HG02571 (cell line): ENCODE data around the gene TTLL8.

Experiments
- ATAC-seq: cut with Tn5 transposase; IDR thresholded peaks from one replicate; pipeline ENCODE4 v1.9.1; 2021; ENCODE audit warnings: mild to moderate bottlenecking, moderate library complexity; ENCODE audit not compliant: unreplicated experiment

The TTLL8 gene

GRCh38 chr22:50022171-50022819 is 35.8 kb downstream of the TTLL8 start:
- no peak for ATAC-seq

- ATAC-seq = no peak
Observed at GRCh38 chr22:50020606-50021005, 37.5 kb downstream of the TTLL8 start.

DNA sequence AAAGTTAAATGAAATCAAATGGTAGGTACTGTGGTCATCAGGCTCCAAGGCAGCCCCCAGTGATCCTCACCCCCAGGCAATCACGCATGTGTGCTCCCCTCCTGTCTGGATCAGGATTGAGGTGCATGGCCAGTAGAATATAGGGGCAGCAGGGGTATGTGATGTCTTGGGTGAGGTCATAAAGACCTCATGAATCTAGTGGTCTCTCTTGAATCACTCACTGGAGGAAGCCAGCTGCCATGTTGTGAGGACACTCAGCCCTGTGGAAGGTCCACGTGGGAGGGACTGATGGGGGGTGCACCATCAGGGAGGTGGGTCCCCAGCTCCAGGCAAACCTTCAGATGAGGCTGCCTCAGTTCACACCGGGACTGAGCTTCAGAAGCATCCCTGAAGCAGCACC is 38.8 kb downstream of the TTLL8 start:
- no peak for ATAC-seq

GRCh38 chr22:50018608-50019285 is 39.4 kb downstream of the TTLL8 start:
- no peak for ATAC-seq

DNA sequence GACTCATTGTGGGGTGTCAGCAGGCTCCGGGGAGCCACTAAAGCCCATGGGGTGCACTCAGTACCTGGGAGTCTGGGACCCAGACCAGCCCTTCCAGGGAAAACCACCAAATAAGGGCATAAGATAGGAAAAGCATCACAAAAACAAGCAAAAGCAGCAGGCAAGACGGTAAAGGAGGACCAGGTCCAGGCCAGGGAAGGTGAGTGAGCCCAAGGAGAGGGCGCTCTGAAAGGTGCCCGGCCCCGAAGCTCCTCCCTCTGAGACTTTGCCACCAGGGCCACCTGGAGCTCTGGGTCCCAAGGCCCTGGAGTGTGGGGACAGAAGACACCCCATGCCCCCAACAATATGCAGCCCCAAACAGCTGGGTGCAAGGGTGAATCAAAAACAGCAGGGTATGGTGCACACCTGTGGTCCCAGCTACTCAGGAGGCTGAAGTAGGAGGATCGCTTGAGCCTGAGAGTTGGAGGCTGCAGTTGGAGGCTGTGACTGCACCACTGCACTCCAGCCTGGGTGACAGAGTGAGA is 40.3 kb downstream of the TTLL8 start:
- ATAC-seq = no peak

GRCh38 chr22:50016988-50017700 is 41.0 kb downstream of the TTLL8 start:
- no peak for ATAC-seq

DNA sequence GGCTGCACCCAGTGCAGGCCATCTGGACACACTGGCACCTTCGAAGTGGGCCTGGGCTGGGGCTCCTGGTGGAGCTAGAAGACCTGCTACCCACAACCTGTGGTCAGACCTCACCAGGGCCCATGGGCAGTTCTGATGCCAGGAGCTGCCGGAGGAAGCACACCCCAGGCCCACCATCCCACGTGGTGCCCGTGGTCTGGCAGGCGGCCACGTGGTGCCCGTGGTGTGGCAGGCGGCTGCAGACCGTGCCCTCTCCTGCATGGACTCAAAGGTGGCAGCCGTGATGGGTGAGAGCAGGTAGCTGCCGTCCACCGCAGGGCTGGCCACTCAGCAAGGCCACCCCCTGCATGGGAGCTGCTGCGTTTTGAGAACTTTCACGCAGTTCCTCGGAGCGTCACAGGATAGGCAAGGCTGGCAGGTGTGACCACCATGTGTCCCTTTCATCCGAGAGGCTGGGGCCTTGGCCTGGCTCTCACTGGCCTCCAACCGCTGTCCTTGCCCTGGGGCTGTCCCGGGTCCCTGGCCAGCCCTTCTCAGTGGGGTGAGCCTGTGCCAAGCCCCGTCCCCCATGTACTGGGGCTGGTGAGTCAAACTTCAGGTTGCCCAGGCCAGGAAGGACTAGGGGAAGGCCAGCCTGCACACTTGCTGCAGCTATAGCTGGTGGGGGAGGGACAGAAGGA is 41.6 kb downstream of the TTLL8 start:
- ATAC-seq = no peak

GRCh38 chr22:50015451-50016307 is 42.4 kb downstream of the TTLL8 start:
- no peak for ATAC-seq

DNA sequence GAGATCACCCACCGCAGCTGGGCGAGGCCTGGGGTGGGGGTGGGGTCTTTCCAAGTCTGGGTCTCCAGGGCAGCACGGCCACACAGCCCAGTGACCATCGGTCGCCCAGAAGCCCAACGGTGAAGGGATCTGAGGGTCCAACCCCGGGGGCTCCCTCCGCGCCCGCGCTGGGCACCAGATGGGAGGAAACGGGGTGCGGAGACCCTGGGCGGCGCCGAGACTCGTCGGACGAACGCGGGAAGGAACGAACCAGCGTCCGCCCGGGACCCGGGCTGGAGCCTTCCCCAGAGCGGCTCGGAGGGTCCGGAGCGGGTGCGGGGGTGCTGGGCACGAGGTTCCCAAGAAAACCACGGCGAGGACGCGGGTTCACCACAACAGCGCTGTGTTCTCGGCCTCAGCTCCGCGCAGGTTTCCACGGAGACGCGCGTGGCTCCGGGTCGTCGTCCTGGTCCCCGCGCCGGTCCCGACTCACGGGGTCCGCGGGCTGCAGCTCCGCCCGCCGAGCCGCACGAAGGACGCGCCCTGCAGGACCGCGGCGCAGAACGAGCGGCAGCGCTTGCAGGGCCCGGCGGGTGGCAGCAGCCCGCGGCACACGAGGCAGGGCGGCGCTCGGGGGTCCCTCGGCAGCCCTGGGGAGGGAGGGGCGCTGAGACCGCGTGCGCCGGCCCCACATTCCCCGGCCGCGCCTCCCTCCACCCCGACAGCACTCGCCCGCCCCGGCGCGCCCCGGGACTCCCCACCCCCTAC is 43.3 kb downstream of the TTLL8 start:
- ATAC-seq = no peak

GRCh38 chr22:50014053-50014501 is 44.0 kb downstream of the TTLL8 start:
- no peak for ATAC-seq

- ATAC-seq = no peak
Observed at GRCh38 chr22:50012211-50013181, 45.6 kb downstream of the TTLL8 start, which contains the start of gene IL17REL. Gene IL17REL, minus strand, starts transcription at chr22:50012765. Its CDS starts 119 bp downstream, at chr22:50012646.

GRCh38 chr22:50011447-50012210 is 46.5 kb downstream of the TTLL8 start:
- ATAC-seq = no peak

GRCh38 chr22:50010676-50011446 is 47.2 kb downstream of the TTLL8 start:
- no peak for ATAC-seq

GRCh38 chr22:50009765-50010675 is 48.1 kb downstream of the TTLL8 start:
- no peak for ATAC-seq

DNA sequence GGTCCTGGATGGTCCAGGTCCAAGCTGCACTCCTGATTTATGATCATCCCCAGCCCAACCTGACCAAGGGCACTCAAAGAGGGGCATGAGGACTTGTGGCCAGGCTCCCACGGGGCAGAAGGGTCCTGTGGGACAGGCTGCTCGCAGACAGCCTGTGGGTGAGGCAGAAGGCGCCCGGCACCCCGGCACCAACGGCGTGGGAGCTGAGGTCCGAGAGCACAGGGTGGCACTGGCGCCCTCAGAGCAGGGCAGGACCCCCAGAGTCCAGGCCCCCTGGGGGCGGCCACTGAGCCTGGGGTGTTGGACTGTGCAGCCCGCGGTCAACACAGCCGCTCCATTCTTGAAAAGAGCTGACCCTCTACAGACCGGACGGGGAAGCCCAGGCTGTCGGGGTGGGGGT is 48.8 kb downstream of the TTLL8 start:
- no peak for ATAC-seq
